Measurements from ENCODE around the gene DCST1.

Gene DCST1

DNA sequence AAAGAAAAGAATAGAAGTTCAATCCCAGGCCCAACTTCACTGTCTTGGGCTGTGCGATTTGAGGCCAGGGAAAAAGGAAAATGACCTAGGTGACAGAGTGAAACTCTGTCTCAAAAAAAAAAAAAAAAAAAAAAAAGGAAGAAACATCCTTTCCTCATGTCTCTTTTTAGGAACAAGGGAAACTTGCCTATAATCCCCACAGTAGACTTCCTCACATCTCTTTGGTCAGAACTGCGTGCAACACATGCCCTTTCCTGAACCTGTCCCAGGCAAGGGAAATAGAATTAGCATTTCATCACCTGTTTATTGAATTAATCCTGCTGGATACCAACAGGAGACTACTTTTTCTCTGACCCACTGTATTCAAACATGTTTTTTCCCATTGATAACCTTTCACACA, 2.3 kb downstream of the DCST1 start:
- no peak for DNase-seq (ENCODE audit: low read depth)

DNA sequence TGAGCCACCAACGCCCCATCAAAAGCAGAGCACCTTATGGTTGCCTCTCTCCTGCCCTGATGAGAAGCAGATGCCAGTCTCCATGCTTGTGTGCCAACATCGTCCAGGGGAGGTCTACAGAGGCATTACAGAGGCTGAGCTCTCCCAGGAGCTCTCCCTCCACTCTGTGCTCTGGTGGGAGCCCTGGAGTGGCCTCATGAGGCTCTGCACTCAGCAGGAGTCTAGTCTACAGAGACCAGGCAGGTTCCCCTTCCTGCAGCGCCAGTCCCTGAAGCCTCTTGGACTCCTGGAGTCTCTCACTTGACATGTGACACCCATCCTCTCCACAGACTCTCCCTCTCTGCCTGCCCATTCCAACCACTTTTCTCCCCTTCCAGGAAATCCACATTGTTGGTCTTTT, 3.4 kb downstream of the DCST1 start:
- DNase-seq (ENCODE audit: low read depth), result no peak

DNA sequence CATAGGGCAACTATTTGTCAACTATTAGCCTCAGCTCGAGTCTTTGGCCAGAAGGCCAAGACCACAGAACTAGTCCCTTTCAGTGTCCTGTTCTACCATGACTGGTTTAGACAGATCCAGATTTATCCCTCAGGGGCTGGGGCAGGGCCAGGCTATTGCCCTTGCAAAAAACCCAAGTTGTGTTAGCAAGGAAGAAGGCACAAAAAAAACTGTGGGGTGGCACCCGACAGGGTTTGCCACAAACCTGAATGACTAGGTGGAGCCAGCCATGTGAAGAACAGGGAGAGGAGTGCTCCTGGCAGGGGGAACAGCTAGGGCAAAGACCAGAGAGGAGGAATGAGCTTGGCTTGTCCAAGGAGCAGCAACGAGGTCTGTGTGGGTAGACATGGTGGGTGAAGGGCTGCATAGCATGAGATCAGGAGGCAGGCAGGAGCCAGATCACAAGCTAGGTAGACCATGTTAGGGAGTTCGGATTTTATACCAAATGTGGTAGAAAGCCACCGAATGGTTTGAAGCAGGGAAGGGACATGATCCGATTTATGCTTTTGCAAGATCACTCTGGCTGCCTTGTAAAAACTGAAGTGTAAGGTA, 4.3 kb downstream of the DCST1 start:
- no peak for DNase-seq (ENCODE audit: low read depth)

DNA sequence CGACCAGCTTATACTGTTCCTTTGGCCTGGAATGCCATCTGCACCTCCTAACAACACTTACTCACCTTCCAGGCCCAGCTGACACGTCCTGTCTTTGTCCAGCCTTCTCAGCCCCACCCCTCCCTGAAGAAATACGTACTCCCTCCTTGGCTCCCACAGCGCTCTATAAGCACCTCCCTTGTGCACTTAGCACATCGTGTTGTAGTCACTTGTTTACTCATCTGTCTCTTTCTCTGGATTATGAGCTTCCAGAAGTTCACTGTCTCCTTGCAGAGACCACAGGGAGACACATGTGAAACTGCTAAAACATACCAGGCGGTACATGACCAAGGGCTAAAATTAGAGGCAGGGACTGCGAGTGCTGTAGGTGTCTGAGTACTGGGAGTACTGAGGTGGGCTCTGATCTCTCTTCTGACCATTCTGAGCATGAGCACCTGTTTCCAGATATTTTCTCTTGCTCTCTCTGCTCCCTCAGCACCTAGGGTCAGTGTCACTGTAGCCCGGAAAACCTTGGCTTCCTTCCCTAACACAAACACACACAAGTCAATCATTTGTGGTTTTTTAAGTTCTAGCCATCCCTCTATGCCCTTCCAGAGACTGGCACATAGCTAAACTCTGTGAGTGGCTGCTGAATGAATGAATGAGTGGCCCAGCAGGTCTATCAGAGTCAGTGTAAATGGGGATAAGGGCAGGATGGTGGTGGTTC, 5.1 kb downstream of the DCST1 start:
- DNase-seq (ENCODE audit: low read depth), result no peak

DNA sequence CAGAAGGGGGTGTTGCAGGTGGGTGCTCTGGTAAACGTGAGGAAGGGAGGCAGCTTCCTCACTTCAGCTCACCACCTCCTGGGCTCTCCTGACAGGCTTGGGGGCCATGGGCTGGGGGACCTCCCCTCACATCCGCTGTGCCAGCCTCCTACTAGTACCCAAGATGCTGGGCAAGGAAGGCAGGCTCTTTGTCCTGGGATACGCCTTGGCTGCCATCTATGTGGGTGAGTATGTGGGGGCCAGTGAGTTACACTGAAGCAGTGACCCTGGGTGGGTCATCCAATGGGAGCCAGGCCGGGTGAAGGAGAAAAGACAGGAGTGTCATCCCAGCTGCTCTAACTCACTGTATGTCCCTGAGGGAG, 5.7 kb downstream of the DCST1 start:
- no peak for DNase-seq (ENCODE audit: low read depth)

DNA sequence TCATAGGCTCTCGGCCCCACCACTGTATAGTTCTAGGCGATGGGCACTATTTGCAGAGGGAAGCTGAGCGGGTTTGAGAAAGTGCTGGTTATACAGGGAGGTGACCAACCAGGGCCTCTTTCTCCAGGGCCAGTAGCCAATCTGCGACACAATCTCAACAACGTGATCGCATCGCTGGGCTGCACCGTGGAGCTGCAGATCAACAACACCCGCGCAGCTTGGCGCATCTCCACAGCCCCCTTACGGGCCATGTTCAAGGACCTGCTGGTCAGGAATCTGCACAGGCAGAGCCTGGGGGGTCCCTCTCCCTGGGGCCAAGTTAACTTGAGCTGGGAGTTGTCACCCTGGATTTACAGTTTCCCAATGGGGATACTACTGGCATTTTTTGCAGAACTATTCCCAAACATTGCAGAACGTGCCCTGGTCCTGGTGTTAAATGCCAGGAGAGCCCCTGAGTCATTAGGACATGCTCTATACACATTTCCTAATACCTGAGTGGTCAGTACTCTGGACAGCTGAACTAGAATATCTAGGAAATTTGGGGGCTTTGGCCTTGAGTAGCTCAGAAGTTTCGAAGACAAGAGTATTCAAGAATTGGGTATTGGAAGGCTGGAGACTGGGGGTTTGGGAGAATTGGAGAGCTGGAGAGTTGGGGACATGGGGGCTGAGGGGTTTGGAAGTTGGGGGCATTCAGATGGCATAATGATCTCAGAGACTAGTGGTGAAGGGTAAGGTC, 6.9 kb downstream of the DCST1 start:
- DNase-seq (ENCODE audit: low read depth), result no peak

DNA sequence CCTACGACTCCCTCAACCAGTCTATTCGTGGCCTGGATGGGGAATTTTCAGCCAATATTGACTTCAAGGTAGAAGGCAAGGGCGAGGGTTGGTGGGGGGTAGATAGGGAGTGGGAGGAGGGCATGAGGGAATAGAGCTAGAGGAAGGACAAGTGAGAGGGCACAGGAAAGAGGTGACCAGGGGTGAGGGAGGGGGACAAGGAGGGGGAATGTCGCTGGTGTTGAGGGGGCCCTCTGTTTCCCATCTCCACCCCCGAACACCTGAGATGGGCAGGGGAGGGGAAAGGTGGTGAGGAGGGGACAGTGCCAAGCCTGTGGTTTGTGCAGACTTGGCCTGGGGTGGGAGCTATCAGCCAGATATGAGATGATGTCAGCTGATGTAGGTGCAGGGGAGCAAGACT, 9.2 kb downstream of the DCST1 start:
- no peak for DNase-seq (ENCODE audit: low read depth)

DNA sequence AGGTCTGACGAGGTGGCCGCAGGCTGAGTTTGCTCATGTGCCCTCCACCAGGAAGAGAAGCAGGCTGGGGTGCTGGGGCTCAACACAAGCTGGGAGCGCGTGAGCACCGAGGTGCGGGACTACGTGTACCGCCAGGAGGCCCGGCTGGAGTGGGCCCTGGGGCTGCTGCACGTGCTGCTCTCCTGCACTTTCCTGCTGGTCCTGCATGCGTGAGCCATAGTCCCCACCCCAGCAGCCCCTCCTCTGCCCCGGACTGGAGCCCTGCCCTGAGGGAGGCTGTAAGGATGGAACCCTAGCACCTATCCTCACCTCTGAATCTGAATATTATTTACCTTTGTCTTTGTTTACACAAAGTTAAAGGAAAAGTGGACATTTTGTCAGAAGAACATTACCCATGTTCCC, 9.7 kb downstream of the DCST1 start:
- DNase-seq (ENCODE audit: low read depth), result no peak

DNA sequence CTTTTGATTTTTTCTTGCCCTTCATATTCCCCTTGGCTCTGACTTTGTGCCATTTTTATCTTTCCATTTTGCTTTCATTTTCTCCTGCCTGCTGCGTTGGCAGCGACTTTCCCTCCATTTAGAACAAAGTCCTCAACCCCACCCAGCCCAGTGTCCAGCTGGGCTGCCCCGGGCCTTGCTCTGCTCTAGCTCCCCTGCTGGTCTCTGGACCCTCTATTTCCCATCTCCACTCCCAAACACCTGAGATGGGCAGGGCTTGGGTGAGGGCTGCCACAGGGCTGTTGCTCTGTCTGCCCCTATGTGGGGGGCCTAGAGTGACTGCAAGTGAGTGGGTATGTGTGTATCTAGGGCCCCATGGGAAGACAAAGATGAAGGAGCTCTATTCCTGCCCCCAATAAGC, 10.2 kb downstream of the DCST1 start:
- DNase-seq (ENCODE audit: low read depth), result no peak

DNA sequence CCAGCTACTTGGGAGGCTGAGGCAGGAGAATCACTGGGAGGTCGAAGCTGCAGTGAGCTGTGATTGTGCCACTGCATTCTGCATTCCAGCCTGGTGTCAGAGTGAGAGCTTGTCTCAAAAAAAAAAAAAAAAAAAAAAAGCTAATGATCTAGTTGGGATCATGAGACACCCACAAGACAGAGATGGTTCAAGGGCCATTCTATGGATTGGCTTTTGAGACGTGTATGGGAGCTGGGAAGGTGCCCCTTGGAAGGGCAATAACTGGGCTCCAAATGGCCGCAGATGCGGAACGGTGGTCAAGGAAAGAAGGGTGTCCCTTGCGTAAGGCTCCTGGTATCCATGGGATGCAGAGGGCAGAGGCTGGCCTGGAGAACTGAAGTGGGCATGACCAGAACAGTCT, 10.7 kb downstream of the DCST1 start:
- DNase-seq (ENCODE audit: low read depth), result no peak

DNA sequence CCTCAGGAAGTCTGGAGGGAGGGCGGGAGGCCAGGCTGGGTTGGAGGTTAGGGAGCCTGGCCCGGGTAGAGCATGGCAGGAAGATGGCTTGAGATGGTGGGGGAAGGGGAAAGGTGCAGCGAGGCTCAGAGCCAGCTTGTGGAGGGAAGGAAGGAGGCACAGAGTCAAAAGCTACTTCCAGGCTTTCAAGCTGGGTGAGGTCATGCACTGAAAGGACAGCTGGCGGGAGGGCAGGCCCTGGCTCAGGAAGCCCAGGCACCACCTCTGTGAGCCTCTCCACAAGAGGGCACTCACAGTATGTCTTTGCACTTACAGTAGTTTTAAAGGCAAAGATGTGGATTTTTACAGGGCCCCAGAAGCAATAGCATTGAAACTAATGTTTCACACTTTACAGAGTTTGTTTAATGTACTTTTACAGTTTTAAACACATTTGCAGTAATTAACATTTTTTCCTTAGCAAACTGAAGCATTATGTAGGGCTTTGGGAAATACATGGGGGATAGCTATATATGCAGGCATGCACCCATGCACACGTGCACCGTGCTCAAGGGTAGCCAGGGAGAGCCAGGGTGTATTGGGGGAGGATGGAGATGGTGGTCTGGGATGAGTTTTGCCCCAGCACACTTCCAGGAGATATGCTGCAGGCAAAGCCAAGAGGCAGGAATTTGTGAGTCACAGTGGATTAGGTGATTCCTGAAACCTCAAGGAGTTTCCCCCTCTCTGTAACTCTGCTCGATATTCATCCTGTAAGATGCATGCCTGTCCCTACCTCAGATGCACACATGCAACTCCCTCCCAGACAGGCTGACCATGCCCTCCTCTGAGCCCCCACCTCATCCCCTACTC, 11.4 kb downstream of the DCST1 start:
- no peak for DNase-seq (ENCODE audit: low read depth)

DNA sequence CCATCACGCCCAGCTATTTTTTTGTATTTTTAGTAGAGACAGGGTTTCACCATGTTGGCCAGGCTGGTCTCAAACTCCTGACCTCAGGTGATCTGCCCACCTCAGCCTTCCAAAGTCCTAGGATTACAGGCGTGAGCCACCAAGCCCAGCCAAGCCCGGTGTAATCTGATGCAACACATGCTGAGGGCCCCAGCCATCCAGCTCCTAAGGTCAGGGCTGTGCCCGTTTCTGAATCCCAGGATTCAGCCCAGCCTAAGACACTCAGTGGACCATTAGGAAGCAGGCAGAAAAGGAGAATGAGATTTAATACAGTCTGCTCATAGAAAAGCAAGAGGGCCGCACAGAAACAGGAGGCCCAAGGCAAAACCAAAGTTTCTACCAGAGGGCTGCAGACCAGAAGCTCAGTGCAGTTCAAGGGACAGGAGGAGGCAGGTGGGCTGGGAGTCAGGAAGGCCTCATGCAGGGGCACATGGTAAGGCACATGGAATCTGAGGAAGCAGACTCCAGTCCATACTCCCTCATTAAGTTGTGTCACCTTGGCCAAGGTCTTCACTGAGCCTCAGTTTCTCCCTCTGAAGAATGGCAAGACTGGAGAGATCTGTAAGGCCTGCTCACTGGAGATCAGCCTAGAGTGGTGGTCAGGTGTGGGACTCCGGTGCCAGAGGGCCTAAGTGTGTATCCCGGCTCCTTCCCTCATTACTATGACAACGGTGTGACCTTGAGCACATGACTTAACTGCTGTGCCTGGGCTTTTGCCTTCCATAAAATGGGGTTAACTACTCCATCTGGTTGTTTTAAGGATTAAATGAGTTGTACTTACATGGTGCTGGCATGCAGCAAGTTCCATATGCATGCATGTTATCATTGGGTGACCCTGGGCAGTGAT, 15.1 kb downstream of the DCST1 start:
- DNase-seq (ENCODE audit: low read depth), result no peak

DNA sequence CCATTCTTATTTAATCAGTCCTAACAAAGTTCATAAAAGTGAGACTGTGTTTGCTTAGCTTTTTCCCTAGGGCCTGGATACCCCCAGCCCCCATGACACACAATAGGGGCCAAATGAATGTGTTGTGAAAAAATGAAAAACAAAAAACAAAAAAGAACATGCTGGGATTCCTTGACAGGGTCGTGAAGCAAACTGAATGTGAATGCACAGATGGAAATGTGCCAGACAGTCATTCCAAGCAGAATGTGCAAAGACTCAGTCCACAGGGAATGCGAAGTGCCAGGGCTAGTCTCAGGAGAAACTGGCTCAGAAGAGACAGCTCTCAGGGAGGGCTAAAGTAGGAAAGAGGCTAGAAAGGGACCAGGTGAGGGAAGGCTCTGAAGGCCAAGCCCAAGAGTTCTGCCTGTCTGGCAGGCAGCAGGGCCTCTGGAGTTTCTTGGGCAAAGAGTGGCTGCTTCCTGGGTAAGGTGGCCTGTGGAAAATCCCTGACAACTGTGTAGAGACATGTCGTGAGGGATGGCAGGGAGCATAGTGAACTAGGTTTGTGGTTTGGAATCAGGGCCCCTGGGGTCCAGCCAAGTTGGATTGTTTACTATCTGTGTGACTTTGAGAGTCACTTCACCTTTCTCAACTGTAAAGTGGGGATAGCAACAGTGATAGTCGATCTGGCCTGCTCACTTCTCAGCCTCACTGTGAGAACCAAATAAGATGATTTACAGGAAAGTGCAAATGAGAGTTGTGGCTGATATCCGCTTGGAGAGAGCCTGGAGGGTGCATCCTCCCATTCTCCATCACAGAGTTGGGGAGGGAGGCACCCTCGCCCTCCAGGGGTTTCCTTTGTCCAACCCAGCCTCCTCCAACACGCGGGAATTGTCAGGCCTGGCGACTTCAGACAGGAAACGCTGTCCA, 16.3 kb downstream of the DCST1 start:
- no peak for DNase-seq (ENCODE audit: low read depth)

DNA sequence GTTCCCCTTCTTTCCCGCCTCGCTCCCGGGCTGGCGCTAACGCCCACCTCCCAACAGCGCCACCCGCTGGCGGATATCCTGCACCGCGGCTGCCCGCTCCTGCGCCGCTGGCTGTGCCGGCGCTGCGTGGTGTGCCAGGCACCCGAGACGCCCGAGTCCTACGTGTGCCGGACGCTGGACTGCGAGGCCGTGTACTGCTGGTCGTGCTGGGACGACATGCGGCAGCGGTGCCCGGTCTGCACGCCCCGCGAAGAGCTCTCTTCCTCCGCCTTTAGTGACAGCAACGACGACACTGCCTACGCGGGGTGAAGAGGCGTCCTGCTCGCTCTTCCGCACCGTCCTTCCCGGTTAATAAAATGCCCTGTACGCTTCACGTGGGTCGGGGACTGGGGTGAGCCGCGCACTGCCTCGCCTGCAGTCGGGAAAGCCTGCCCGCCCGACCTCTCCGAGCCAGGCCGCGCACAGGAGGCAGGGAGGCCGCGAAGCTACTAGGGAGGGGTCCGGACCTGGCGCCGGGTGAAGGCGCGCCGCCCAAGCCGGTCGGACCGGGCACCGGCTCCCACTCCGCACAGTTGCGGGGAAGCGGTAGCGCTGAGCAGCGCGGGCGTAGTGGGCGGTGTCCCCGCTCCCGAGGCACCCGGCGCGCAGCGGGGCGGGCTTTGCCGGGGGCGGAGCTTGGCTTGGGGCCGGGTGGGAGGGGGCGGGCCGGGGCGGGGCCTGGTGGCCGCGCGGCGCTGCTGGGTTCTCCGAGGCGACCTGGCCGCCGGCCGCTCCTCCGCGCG, 17.1 kb downstream of the DCST1 start, which contains the start of gene ADAM15:
ADAM15 (plus strand) TSS at position 757 of the 782 bp plus-strand sequence. CDS start 71 bp downstream, outside the sequence.
- DNase-seq (ENCODE audit: low read depth), result peak; percentile 66

DNA sequence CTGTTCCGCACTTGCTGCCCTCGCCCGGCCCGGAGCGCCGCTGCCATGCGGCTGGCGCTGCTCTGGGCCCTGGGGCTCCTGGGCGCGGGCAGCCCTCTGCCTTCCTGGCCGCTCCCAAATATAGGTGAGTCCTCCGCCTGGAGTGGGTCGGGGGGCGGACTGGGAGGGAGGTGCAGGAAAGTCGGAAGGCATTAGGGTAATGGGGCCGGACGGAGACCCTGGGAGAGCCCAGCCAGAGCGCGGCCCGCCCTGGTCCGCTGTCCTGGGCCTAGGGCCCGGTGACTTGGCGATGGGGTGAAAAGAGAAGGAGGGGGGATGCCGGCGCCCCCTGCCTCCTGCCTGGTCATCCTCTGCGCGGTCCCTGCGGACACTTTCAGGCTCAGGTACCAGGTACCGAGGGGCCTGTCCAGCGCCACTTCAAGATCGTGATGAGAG, 17.7 kb downstream of the DCST1 start:
- DNase-seq (ENCODE audit: low read depth), result no peak

DNA sequence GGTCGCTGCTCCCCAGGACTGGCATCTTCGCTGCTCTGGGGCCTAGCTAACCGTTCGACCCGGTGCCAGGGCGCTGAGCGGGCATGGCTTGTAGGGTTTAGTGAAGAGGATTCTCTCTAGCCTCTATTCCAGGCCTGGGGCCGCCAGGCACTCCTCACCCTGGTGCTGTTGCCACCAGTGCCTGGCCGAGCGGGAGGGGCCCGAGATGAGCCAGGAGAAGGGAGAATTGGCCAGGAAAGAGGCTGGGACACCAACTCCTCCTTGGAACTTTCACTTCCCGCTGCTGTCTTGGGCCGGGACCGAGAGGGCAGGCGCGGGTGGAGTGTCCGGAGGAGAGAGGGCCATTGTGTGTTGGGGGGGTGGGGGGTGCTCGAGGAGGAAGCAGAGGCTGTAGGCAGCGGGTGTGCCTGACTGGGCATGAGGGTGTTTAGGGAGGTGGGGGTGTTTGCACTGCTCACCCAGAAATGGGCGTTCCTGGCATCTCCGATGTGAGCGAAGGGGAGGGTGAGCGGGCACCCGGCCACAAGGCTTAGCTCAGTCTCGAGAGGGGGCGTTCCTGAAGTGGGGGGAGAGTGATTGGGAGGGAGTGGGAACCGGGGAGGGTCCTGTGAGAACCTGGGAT, 18.3 kb downstream of the DCST1 start:
- no peak for DNase-seq (ENCODE audit: low read depth)

DNA sequence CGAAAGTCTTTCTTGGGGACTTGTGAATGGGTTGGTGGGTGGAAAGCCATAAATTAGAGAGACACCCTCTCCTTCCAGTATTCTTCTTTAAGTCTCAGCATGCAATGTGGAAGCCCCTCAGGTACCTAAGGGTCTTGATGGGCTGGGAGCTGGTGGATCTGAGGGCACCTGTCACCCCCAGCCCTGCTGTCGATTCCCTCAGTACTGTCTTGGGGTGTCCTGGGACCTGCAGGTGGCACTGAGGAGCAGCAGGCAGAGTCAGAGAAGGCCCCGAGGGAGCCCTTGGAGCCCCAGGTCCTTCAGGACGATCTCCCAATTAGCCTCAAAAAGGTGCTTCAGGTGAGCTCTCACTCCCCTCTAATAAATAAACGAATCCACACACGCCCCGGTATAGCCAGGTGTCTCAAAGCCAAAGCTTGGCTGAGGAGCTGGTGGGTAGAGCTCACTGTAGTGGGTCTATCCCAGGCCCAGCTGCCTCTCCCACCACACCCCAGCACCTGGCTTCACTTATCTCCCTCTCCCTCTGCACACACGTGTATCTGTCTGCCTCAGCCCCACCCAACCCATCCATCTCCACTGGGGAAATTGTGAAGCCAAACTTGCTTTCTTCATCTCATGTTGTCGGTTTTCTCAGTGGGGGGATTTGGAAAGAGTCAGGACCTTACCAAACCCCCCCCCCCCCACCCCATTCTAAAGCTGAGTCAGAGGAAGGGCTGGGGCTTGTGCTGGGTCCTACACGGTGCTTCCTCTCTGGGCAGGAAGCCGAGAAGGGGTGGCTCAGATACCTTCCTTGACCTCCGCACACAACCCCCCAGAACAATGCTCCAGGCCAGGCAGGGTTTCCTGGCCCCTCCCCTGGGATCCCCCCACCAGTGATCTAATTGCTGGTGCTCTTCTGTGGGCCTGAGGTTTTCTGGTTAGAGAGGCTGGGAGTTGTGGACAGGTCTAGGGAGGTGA, 19.1 kb downstream of the DCST1 start:
- no peak for DNase-seq (ENCODE audit: low read depth)

All from stimulated activated CD8-positive, alpha-beta memory T cell treated with anti-CD3 and anti-CD28 coated beads, Interleukin-15, amount 100 ng/mL, for 24 hours (primary cell).